ENCODE data around the gene CHCHD5. TPM values are rescaled to one million over a fixed set of nuclear protein-coding genes. Genes with fewer than 3 reads are reported as not detected.

CHCHD5 gene
- total and polyA plus RNA-seq, 4 donors, result 5.0 to 59.9 (median 21.2) TPM

Small RNA genes lying within 50 kb of the gene (small RNA-seq; reads per million reads assigned to genes)
- gene RF00019, result not detected

Other genes with a start within 250 kb of the CHCHD5 start
- 10 to 100 TPM in 1 of 2 donors, 1 to 10 TPM in 1; 7.2 to 20.6 TPM for gene RGPD8, start 151.0 kb upstream of the CHCHD5 start, total RNA-seq
- 1 to 10 TPM; 1.5 to 1.7 TPM for gene RGPD8, start 151.0 kb upstream of the CHCHD5 start, polyA plus RNA-seq
- 1 to 10 TPM; 7.2 to 9.5 TPM for gene TTL, start 102.5 kb upstream of the CHCHD5 start, total RNA-seq
- 1 to 10 TPM; 3.6 to 7.0 TPM for gene TTL, start 102.5 kb upstream of the CHCHD5 start, polyA plus RNA-seq
- 10 to 100 TPM; 13.1 to 23.8 TPM for gene POLR1B, start 42.1 kb upstream of the CHCHD5 start, total RNA-seq
- 1 to 10 TPM; 6.5 to 8.5 TPM for gene POLR1B, start 42.1 kb upstream of the CHCHD5 start, polyA plus RNA-seq
- 10 to 100 TPM; 23.3 to 56.9 TPM for gene SLC20A1, start 61.3 kb downstream of the CHCHD5 start, total RNA-seq
- 10 to 100 TPM; 15.3 to 16.7 TPM for gene SLC20A1, start 61.3 kb downstream of the CHCHD5 start, polyA plus RNA-seq
- gene NT5DC4, start 136.4 kb downstream of the CHCHD5 start, total RNA-seq, result 1 to 10 TPM in 1 of 2 donors, not detected in 1; 1.2 TPM
- gene NT5DC4, start 136.4 kb downstream of the CHCHD5 start, polyA plus RNA-seq, result not detected
- 10 to 100 TPM in 1 of 2 donors, not detected in 1; 15.9 TPM for gene CKAP2L, start 180.0 kb downstream of the CHCHD5 start, total RNA-seq
- gene CKAP2L, start 180.0 kb downstream of the CHCHD5 start, polyA plus RNA-seq, result under 1 TPM; 0.19 to 0.91 TPM
- under 1 TPM in 1 of 2 donors, not detected in 1; 0.05 TPM for gene IL1A, start 199.9 kb downstream of the CHCHD5 start, total RNA-seq
- not detected for gene IL1A, start 199.9 kb downstream of the CHCHD5 start, polyA plus RNA-seq